Aorta (tissue), 5 donors: ENCODE data around the gene HMGXB4. TPM values are rescaled to one million over a fixed set of nuclear protein-coding genes. Genes with fewer than 3 reads are reported as not detected.

ENCODE experiments used
- ATAC-seq: fragments of 200-7000 bp; cut with Tn5 transposase; one replicate; pipeline ENCODE4 v1.9.1; 2022; ENCODE audit warnings: moderate library complexity; ENCODE audit not compliant: low FRiP score
- DNase-seq, 2 donors: peaks; one replicate each; pipeline ENCODE4 v3.0.0-alpha.2; 2020
- H3K27ac ChIP-seq, 2 donors: one replicate each; pipeline ENCODE4 v1.5.1; 2013; ENCODE audit warnings: low read length in 2 of 2, mild to moderate bottlenecking in 2 of 2, moderate library complexity in 2 of 2, control low read depth in 1 of 2, inconsistent platforms in 1 of 2, low read depth in 1 of 2
- H3K27me3 ChIP-seq, 2 donors: one replicate each; pipeline ENCODE4 v1.6.1; 2013; ENCODE audit warnings: control low read depth in 1 of 2, low read length in 1 of 2, mild to moderate bottlenecking in 1 of 2, moderate library complexity in 1 of 2; ENCODE audit not compliant: insufficient read depth in 2 of 2, control insufficient read depth in 1 of 2
- H3K36me3 ChIP-seq, 2 donors: one replicate each; pipeline ENCODE4 v1.6.1; 2013; ENCODE audit warnings: control low read depth in 1 of 2, low read length in 1 of 2, mild to moderate bottlenecking in 1 of 2; ENCODE audit not compliant: insufficient read depth in 2 of 2, control insufficient read depth in 1 of 2
- H3K4me1 ChIP-seq, 2 donors: one replicate each; pipeline ENCODE4 v1.6.1; 2013; ENCODE audit warnings: low read length in 2 of 2, control low read depth in 1 of 2, mild to moderate bottlenecking in 1 of 2, moderate library complexity in 1 of 2; ENCODE audit not compliant: insufficient read depth in 2 of 2, control insufficient read depth in 1 of 2
- H3K4me3 ChIP-seq, 2 donors: one replicate each; pipeline ENCODE4 v1.5.1; 2013; ENCODE audit warnings: low read length in 2 of 2, control low read depth in 1 of 2, mild to moderate bottlenecking in 1 of 2
- H3K9me3 ChIP-seq: one replicate; pipeline ENCODE4 v1.6.1; 2013; ENCODE audit warnings: mild to moderate bottlenecking, low read length; ENCODE audit not compliant: control insufficient read depth
- WGBS, 2 donors: extraction: QIAGEN DNeasy Blood & Tissue Kit; methylation state at CpG; one replicate each; pipeline ENCODE4 v1.1.7; 2013; 5-methylcytosine and 5-hydroxymethylcytosine counted together
- intact Hi-C, 2 donors: fragments of 100-400 bp; cut with DNase I; formaldehyde crosslinking; loops; one replicate each; pipeline versions ENCODE4 v1.14.2 to v1.15.0; 2022
- polyA plus RNA-seq, 2 donors: library from polyadenylated mRNA; stranded (reverse); fragments of 200-250 nt; gene quantifications; one replicate each; pipeline ENCODE4 v1.2.3, GENCODE V29; 2013
- total RNA-seq, 2 donors: library from RNA; stranded (reverse); fragmentation: NEBNext Ultra II Directional; extraction: Animal tissue kit (Norgen Biotek cat#: 25700); gene quantifications; one replicate each; pipeline ENCODE4 v1.2.1, GENCODE V29; 2021
- donor health status: healthy with polysubstance abuse.
- donor health status: Bipolar disorder and iron deficiency.
- donor health status: DM: no; HTN: no; CAD: no.
- donor health status: DM: no; HTN: no; CAD: no.
- donor health status: DM: yes; HTN: yes; CAD: no.

The HMGXB4 gene
- total and polyA plus RNA-seq, 4 donors = 7.5 to 16.0 (median 12.3) TPM

DNA sequence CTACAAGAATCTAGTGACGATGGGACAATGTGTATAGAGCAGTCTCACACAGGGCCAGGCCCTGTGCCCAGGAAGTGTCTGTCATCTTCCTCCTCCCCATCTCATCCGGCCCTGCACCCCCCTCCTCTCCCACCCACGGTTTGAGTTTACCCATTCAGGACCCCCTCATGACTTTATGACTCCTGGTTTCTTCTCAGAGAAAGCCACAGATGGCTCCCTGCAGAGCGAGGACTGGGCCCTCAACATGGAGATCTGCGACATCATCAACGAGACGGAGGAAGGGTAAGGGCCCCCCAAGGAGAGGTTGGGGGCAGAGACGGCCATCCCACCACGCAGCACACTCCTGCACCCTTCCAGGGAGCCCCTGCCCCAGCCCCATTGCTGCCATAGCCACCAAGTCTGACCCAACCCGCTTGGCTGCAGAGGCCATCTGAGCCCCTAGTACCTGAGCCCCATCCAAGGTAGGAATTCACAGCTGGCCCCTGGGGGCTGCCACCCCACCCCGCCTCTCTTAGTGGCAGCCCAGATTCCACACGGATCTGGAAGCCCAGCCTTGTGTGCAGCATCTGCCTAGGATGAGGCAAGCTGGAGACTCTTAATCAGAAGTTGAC is 60.5 kb downstream of the HMGXB4 start:
- ATAC-seq (no peak), DNase-seq (peak; percentile 38 to 65)
- Histone ChIP-seq H3K4me1 (peaks cover 0 to 1% of the 10 kb centered on the region in 2 donors), H3K4me3 (no peak overlapping the region), H3K9me3 (no peaks in the 10 kb centered on the region), H3K36me3 (peaks cover 0 to 6% of the 10 kb centered on the region in 2 donors), H3K27me3 (no peaks in the 10 kb centered on the region), H3K27ac (no peak overlapping the region)
- 81 to 83% methylated on average over 12 of the region's 12 CpGs for WGBS, 2 donors
- intact Hi-C loops = no loop called here

GRCh38 chr22:35318346-35319215 is 61.3 kb downstream of the HMGXB4 start:
- Histone ChIP-seq H3K27me3 (no peaks in the 10 kb centered on the region), H3K4me3 (no peak overlapping the region), H3K4me1 (peaks cover 0 to under 1% of the 10 kb centered on the region in 2 donors), H3K36me3 (peaks cover 0 to 6% of the 10 kb centered on the region in 2 donors), H3K27ac (no peak overlapping the region), H3K9me3 (no peaks in the 10 kb centered on the region)
- ATAC-seq (no peak), DNase-seq (peak; percentile 37 to 59)
- intact Hi-C loops = no loop called here
- WGBS, 2 donors = 87 to 91% methylated on average over 24 of the region's 24 CpGs

- no peak overlapping the region for H3K27ac ChIP-seq
- no peaks in the 10 kb centered on the region for H3K9me3 ChIP-seq
- intact Hi-C loops = no loop called here
- H3K4me1 ChIP-seq = no peaks in the 10 kb centered on the region
- DNase-seq = peak; percentile 41 to 76
- H3K36me3 ChIP-seq = peaks cover 0 to 8% of the 10 kb centered on the region in 2 donors
- ATAC-seq = no peak
- WGBS, 2 donors = 91% methylated on average over 18 of the region's 18 CpGs
- H3K27me3 ChIP-seq = no peaks in the 10 kb centered on the region
- H3K4me3 ChIP-seq = no peak overlapping the region
These were observed 62.1 kb downstream of the HMGXB4 start for GRCh38 chr22:35319244-35319985.

- Histone ChIP-seq H3K4me1 (no peaks in the 10 kb centered on the region), H3K36me3 (peaks cover 0 to 10% of the 10 kb centered on the region in 2 donors), H3K27ac (no peak overlapping the region), H3K9me3 (no peaks in the 10 kb centered on the region), H3K27me3 (no peaks in the 10 kb centered on the region), H3K4me3 (no peak overlapping the region)
- DNase-seq (no peak), ATAC-seq (no peak)
- whole genome bisulfite sequencing, 2 donors = 74 to 84% methylated on average over 10 of the region's 10 CpGs
- intact Hi-C loops = no loop called here
These were observed 64.8 kb downstream of the HMGXB4 start for GRCh38 chr22:35322126-35322525.

DNA sequence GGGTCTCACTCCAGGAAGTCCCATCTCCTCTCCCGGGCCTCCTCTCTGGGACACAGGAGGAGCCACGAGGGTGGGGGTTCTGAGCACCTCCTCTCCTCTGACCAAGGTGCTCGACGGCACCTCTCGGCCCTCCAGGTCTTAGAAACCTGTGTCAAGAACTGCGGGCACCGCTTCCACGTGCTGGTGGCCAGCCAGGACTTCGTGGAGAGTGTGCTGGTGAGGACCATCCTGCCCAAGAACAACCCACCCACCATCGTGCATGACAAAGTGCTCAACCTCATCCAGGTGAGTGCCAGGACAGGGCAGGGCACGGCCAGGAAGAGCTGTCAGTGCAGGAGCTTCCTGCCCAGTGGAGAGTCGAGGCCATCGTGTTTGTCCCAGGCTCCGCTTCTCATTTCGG is 65.6 kb downstream of the HMGXB4 start:
- ATAC-seq = no peak
- no peaks in the 10 kb centered on the region for H3K27me3 ChIP-seq
- intact Hi-C loops = no loop called here
- H3K4me3 ChIP-seq = no peak overlapping the region
- 90 to 92% methylated on average over 15 of the region's 15 CpGs for WGBS, 2 donors
- H3K4me1 ChIP-seq = no peaks in the 10 kb centered on the region
- DNase-seq = peak in 1 of 2 donors; percentile 71
- no peak overlapping the region for H3K27ac ChIP-seq
- no peaks in the 10 kb centered on the region for H3K9me3 ChIP-seq
- peaks cover 0 to 14% of the 10 kb centered on the region in 2 donors for H3K36me3 ChIP-seq

- H3K4me3 ChIP-seq = no peak overlapping the region
- H3K4me1 ChIP-seq = no peaks in the 10 kb centered on the region
- peaks cover 0 to 12% of the 10 kb centered on the region in 2 donors for H3K36me3 ChIP-seq
- WGBS, 2 donors = 93 to 94% methylated on average over 11 of the region's 11 CpGs
- no peaks in the 10 kb centered on the region for H3K27me3 ChIP-seq
- no peak for DNase-seq
- no peak for ATAC-seq
- H3K9me3 ChIP-seq = no peaks in the 10 kb centered on the region
- no peak overlapping the region for H3K27ac ChIP-seq
- intact Hi-C loops = no loop called here
These were observed 66.0 kb downstream of the HMGXB4 start for GRCh38 chr22:35323305-35323704.

GRCh38 chr22:35324067-35324466 is 66.8 kb downstream of the HMGXB4 start:
- Histone ChIP-seq H3K9me3 (no peaks in the 10 kb centered on the region), H3K4me1 (no peaks in the 10 kb centered on the region), H3K36me3 (peaks cover 0 to 12% of the 10 kb centered on the region in 2 donors), H3K27me3 (no peaks in the 10 kb centered on the region), H3K27ac (no peak overlapping the region), H3K4me3 (no peak overlapping the region)
- no peak for ATAC-seq
- WGBS, 2 donors = 67 to 69% methylated on average over 5 of the region's 5 CpGs
- DNase-seq = peak in 1 of 2 donors; percentile 22
- intact Hi-C loops = no loop called here

DNA sequence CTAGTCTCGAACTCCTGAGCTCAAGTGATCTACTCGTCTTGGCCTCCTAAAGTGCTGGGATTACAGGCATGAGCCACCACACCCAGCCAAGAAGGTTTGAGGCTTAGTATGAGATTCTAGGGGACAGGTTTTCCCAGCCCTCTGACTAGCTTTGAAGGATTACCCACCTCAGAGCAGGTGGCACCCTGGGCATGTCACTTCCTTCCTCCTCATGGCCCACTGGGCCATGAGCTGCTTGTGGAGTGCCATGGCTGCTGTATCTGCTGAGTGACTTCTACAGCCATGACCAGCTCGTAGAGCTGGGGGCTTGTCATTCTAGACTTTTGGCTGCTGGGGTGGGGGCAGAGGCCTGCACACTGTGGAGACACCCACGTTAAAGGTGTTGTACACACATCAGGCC is 67.5 kb downstream of the HMGXB4 start:
- H3K36me3 ChIP-seq = peaks cover 0 to 12% of the 10 kb centered on the region in 2 donors

More for the DNA sequence above, 67.5 kb downstream of the HMGXB4 start:
- H3K27ac ChIP-seq = no peak overlapping the region
- intact Hi-C loops = no loop called here
- no peaks in the 10 kb centered on the region for H3K27me3 ChIP-seq
- ATAC-seq (no peak), DNase-seq (peak in 1 of 2 donors; percentile 44)
- no peaks in the 10 kb centered on the region for H3K4me1 ChIP-seq
- H3K9me3 ChIP-seq = no peaks in the 10 kb centered on the region
- H3K4me3 ChIP-seq = no peak overlapping the region
- 80 to 87% methylated on average over 4 of the region's 4 CpGs for WGBS, 2 donors
